SK-N-SH treated with all-trans-retinoic acid at 6 μM for 48 hours (cell line): ENCODE results near the gene DPP10.

ENCODE experiments used
- BACH2 ChIP-seq: fragments of 250-450 bp; sonication (Bioruptor Pico); IDR thresholded peaks from 2 replicates; pipeline ENCODE4 v1.9.0; 2021; ENCODE audit warnings: mild to moderate bottlenecking, borderline replicate concordance
- ESRRG ChIP-seq: fragments of 250-450 bp; sonication (Bioruptor Pico); IDR thresholded peaks from 2 replicates; pipeline ENCODE4 v1.6.1; 2021; ENCODE audit warnings: mild to moderate bottlenecking
- OSR1 ChIP-seq: fragments of 250-450 bp; sonication (Bioruptor Pico); IDR thresholded peaks from 2 replicates; pipeline ENCODE4 v1.8.0; 2022; ENCODE audit warnings: moderate library complexity, mild to moderate bottlenecking, inconsistent platforms
- ZC3H10 ChIP-seq: fragments of 250-450 bp; sonication (Bioruptor Pico); IDR thresholded peaks from 2 replicates; pipeline ENCODE4 v1.5.1; 2021; ENCODE audit warnings: mild to moderate bottlenecking, moderate library complexity
- ZFP3 ChIP-seq: fragments of 250-450 bp; sonication (Bioruptor Pico); IDR thresholded peaks from 2 replicates; pipeline ENCODE4 v1.5.0; 2020; ENCODE audit warnings: mild to moderate bottlenecking, moderate library complexity
- ZNF70 ChIP-seq: fragments of 450-650 bp; formaldehyde crosslinking; IDR thresholded peaks from 2 replicates; pipeline ENCODE4 v1.5.0; 2020; ENCODE audit warnings: mild to moderate bottlenecking, moderate library complexity
- ZNF8 ChIP-seq: fragments of 450-650 bp; formaldehyde crosslinking; IDR thresholded peaks from 2 replicates; pipeline ENCODE4 v1.5.0; 2020; ENCODE audit warnings: mild to moderate bottlenecking, moderate library complexity
- TF ChIP-seq, protein P1 (sequence below): fragments of 250-450 bp; sonication (Bioruptor Pico); IDR thresholded peaks from 2 replicates; pipeline ENCODE4 v1.8.0; 2020; ENCODE audit warnings: mild to moderate bottlenecking, moderate library complexity, borderline replicate concordance
- TF ChIP-seq, protein P2 (sequence below): fragments of 250-450 bp; sonication (Bioruptor Pico); IDR thresholded peaks from 2 replicates; pipeline ENCODE4 v1.5.1; 2020; ENCODE audit warnings: low read depth, mild to moderate bottlenecking, moderate library complexity

DNA sequence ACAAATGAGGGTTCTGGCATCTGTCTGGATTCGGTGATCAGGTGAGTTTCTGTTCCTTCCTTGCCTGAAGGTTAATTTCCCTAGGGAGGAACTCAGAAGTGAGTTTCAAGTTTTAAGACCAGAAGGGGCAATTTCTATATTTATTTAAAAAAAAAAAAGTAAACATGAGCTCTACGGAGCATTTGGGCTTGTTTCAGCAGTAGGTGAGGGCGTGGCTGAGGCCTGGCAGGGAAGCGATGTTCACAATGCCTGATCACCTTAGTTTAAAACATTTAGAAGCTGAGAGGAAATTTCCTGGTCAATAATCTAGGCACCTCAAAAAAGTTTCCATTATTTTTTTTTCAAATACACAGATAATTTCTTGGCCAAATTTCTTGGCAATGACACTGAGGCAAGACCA lies 629.1 kb downstream of the DPP10 start:
- no peak for TF ChIP-seq ZNF8 (CRISPR knock-in tag)
- no peak for TF ChIP-seq BACH2 (CRISPR knock-in tag)
- TF ChIP-seq, protein P1, sequence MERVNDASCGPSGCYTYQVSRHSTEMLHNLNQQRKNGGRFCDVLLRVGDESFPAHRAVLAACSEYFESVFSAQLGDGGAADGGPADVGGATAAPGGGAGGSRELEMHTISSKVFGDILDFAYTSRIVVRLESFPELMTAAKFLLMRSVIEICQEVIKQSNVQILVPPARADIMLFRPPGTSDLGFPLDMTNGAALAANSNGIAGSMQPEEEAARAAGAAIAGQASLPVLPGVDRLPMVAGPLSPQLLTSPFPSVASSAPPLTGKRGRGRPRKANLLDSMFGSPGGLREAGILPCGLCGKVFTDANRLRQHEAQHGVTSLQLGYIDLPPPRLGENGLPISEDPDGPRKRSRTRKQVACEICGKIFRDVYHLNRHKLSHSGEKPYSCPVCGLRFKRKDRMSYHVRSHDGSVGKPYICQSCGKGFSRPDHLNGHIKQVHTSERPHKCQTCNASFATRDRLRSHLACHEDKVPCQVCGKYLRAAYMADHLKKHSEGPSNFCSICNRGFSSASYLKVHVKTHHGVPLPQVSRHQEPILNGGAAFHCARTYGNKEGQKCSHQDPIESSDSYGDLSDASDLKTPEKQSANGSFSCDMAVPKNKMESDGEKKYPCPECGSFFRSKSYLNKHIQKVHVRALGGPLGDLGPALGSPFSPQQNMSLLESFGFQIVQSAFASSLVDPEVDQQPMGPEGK (CRISPR knock-in tag): no peak
- no peak for TF ChIP-seq ZFP3 (CRISPR knock-in tag)
- TF ChIP-seq ZNF70 (CRISPR knock-in tag): no peak
- no peak for TF ChIP-seq ESRRG
- TF ChIP-seq OSR1 (CRISPR knock-in tag): no peak
- TF ChIP-seq, protein P2, sequence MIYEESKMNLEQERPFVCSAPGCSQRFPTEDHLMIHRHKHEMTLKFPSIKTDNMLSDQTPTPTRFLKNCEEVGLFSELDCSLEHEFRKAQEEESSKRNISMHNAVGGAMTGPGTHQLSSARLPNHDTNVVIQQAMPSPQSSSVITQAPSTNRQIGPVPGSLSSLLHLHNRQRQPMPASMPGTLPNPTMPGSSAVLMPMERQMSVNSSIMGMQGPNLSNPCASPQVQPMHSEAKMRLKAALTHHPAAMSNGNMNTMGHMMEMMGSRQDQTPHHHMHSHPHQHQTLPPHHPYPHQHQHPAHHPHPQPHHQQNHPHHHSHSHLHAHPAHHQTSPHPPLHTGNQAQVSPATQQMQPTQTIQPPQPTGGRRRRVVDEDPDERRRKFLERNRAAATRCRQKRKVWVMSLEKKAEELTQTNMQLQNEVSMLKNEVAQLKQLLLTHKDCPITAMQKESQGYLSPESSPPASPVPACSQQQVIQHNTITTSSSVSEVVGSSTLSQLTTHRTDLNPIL: no peak
- TF ChIP-seq ZC3H10: no peak
